Measurements from ENCODE around the gene TRIM25. TPM values are rescaled to one million over a fixed set of nuclear protein-coding genes. Genes with fewer than 3 reads are reported as not detected.

The TRIM25 gene
- total and polyA plus RNA-seq, 2 experiments from 2014 or later, result 11.4 to 24.6 TPM

DNA sequence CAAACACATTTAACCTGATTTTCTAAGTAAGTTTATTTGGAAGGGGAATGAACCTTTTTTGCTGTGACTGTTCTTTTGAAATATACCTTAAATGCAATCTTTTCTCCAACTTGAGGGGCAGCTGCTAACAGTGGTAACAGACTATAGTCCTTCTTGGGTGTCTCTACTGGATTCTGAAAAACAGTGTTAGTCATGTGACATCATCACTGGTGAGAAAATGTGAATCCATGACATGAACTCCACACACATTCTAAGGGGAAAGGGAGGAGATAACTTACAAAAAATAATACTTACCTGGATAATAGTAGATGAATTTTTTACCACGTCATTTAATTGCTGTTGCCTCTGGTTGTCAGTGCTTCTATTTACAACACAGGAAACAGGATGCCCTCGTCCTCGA lies 35.7 kb upstream of the TRIM25 start:
- no peak overlapping the region for H3K4me2 ChIP-seq
- no peaks in the 10 kb centered on the region for H3K9me3 ChIP-seq (ENCODE audit: low read depth)
- no peak overlapping the region for H3K4me3 ChIP-seq
- H3K4me1 ChIP-seq (ENCODE audit: insufficient read depth), result no peaks in the 10 kb centered on the region
- H3K27me3 ChIP-seq, result no peaks in the 10 kb centered on the region
- peaks cover 18% of the 10 kb centered on the region for H3K79me2 ChIP-seq
- WGBS (ENCODE audit: low lambda C conversion rate, missing lambda C conversion rate), result 97% methylated on average over 3 of the region's 3 CpGs
- DNase-seq (ENCODE audit: low spot score), result no peak
- no peaks in the 10 kb centered on the region for H3K36me3 ChIP-seq (replicated peaks; ENCODE audit: insufficient read depth, low read depth)
- no peak for TF ChIP-seq CTCF (IDR thresholded peaks at IDR 0.05; ENCODE audit: poor library complexity)
- TF ChIP-seq EZH2 (IDR thresholded peaks at IDR 0.05; ENCODE audit: borderline replicate concordance), result no peak
- no peak for TF ChIP-seq EZH2phosphoT487 (IDR thresholded peaks at IDR 0.05; ENCODE audit: low read depth, severe bottlenecking, unreplicated experiment)
- no peak overlapping the region for H3K27ac ChIP-seq
- no peaks in the 10 kb centered on the region for H3K9me2 ChIP-seq (replicated peaks; ENCODE audit: insufficient read depth)
- H2AFZ ChIP-seq, result no peak overlapping the region
- H4K20me1 ChIP-seq (ENCODE audit: insufficient read depth, poor library complexity, severe bottlenecking), result peaks cover 4% of the 10 kb centered on the region

- 100% methylated on average over 1 of the region's 1 CpG for WGBS (ENCODE audit: low lambda C conversion rate, missing lambda C conversion rate)
- Histone ChIP-seq H3K4me3 (no peak overlapping the region), H3K9me2 (replicated peaks; ENCODE audit: insufficient read depth) (no peaks in the 10 kb centered on the region), H3K27ac (no peak overlapping the region), H3K27me3 (no peaks in the 10 kb centered on the region), H2AFZ (no peak overlapping the region), H3K36me3 (replicated peaks; ENCODE audit: insufficient read depth, low read depth) (no peaks in the 10 kb centered on the region), H3K4me2 (no peak overlapping the region), H4K20me1 (ENCODE audit: insufficient read depth, poor library complexity, severe bottlenecking) (peaks cover 4% of the 10 kb centered on the region), H3K79me2 (peaks cover 9% of the 10 kb centered on the region), H3K9me3 (ENCODE audit: low read depth) (no peaks in the 10 kb centered on the region), H3K4me1 (ENCODE audit: insufficient read depth) (no peaks in the 10 kb centered on the region)
- TF ChIP-seq EZH2phosphoT487 (IDR thresholded peaks at IDR 0.05; ENCODE audit: low read depth, severe bottlenecking, unreplicated experiment) (no peak), EZH2 (IDR thresholded peaks at IDR 0.05; ENCODE audit: borderline replicate concordance) (no peak), CTCF (IDR thresholded peaks at IDR 0.05; ENCODE audit: poor library complexity) (no peak)
- DNase-seq (ENCODE audit: low spot score), result no peak
Measured at GRCh38 chr17:56948491-56948890, 34.6 kb upstream of the TRIM25 start.

GRCh38 chr17:56947741-56948140 lies 33.9 kb upstream of the TRIM25 start:
- H3K4me2 ChIP-seq, result no peak overlapping the region
- H3K4me1 ChIP-seq (ENCODE audit: insufficient read depth), result no peaks in the 10 kb centered on the region
- peaks cover 4% of the 10 kb centered on the region for H4K20me1 ChIP-seq (ENCODE audit: insufficient read depth, poor library complexity, severe bottlenecking)
- H3K27ac ChIP-seq, result no peak overlapping the region
- H2AFZ ChIP-seq, result no peak overlapping the region
- 69% methylated on average over 1 of the region's 1 CpG for WGBS (ENCODE audit: low lambda C conversion rate, missing lambda C conversion rate)
- H3K27me3 ChIP-seq, result no peaks in the 10 kb centered on the region
- H3K36me3 ChIP-seq (replicated peaks; ENCODE audit: insufficient read depth, low read depth), result no peaks in the 10 kb centered on the region
- no peaks in the 10 kb centered on the region for H3K9me3 ChIP-seq (ENCODE audit: low read depth)
- no peak for DNase-seq (ENCODE audit: low spot score)
- H3K4me3 ChIP-seq, result no peak overlapping the region
- peaks cover 8% of the 10 kb centered on the region for H3K79me2 ChIP-seq
- TF ChIP-seq EZH2phosphoT487 (IDR thresholded peaks at IDR 0.05; ENCODE audit: low read depth, severe bottlenecking, unreplicated experiment), result no peak
- no peak for TF ChIP-seq EZH2 (IDR thresholded peaks at IDR 0.05; ENCODE audit: borderline replicate concordance)
- TF ChIP-seq CTCF (IDR thresholded peaks at IDR 0.05; ENCODE audit: poor library complexity), result no peak
- no peaks in the 10 kb centered on the region for H3K9me2 ChIP-seq (replicated peaks; ENCODE audit: insufficient read depth)
